Activated CD4-positive, alpha-beta T cell treated with anti-CD3 and anti-CD28 coated beads for 24 hours (primary cell): ENCODE results near the gene RRAGC.
"Not testable (repeated sequence)": the region's sequence is repeated elsewhere in the genome, so short reads cannot be mapped to it uniquely, and the experiment has no call there.

Source experiments
- DNase-seq, 2 donors: peaks; one replicate each; pipeline ENCODE4 v3.0.0-alpha.2; 2020; ENCODE audit warnings: low read depth in 2 of 2

RRAGC gene

GRCh38 chr1:38858833-38859560, 575 bp downstream of the RRAGC start:
- DNase-seq: peak; percentile 30 to 36

GRCh38 chr1:38852780-38853179, 6.8 kb downstream of the RRAGC start:
- no peak for DNase-seq

DNA sequence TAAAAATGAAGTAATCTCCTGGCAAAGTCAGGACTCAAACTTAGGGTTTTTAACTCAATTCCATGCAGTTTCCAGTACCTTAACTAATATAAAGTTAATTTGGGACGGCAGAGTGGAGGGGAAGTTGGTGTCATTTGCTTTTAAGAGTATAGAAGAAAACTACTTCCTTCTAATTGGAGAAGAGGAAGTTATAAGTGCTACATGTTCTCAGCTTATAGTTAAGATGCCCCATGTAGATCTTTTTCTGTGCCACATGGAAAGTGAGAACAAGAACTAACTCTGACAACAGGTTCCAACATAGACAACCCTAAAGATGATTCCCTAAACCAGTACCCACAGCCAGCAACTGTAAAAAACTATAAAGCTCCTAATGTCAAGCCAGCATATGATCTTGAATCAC, 11.5 kb downstream of the RRAGC start:
- DNase-seq: no peak

GRCh38 chr1:38846210-38846609, 13.4 kb downstream of the RRAGC start:
- no peak for DNase-seq

- DNase-seq: not testable (repeated sequence)
These were observed 14.5 kb downstream of the RRAGC start for GRCh38 chr1:38845088-38845487.

DNA sequence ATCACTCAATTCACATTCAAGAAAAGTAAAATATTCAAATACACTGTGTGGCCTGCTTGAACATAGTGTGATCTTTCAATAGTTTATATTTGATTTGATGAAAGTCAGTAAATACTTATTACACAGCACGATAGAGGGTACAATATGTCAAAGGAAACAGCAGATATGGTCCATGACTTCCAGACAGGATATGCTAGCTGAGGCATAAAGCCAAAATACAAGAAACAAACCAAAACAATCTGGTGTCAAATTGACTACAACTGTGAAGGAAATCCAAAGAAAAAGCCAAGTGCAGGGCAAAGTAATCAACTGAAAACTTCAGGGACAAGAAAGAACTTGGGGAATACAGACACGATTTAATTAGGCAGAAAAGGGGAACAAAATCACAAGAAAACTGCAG, 19.3 kb downstream of the RRAGC start:
- DNase-seq: no peak

DNA sequence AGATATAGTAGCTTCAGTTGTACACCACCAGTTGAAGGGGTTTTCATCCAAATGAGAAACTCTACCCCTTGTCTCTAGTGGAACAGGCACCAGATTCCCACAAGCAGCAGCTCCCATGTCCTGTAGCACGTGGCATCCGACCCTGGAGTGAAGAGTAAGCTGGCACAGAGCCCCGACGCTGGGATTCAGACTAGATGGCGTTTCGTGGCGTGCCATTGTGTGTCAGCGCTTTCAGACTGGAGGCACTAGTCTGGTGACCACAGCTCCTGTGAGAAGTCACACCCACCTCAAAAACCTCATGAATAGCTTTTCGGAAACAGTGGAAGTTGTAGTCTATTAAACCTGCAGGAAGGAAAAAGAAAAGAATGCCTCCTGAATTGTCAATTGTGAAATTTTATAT, 20.2 kb downstream of the RRAGC start:
- DNase-seq: no peak

GRCh38 chr1:38836316-38836715, 23.3 kb downstream of the RRAGC start:
- DNase-seq: not testable (repeated sequence)

DNA sequence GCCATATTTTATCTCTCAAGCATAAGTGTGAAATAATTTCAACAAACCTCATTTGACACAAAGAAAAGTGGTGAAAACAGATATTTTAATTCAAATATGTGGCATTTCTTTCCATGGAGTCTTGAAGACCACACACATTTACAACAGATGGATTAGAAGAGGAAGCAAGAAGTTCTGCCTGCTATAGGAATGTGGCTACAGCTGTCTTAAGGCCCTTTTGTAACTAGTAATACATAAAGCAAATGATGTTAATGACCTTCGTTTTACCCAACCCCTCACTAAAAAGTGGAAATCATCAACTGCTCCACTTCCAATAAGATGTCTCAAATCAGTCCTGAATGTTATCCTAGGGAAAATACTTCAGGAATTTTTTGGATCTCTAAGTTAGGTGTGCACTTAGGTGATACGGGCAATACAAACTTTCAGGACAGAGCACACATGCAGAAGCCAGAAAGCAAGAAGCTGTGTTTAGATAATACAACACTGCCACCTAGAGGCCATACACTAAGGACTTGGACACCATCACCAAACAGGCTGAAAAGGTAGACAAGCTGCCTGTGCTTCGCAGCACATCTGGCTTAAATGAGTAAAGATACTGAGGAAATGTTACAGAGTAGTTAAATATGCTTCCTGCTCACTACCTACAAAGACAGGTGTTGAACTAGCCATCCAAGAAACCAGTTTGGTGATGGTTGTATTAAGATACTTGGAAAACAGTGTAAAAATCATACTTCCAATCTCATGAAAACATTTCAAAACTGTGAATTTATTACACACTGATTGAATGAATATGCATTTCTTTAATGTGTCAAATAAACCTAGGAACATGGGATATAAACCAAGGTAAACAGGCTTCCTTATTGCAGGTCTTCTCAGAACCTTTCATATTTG, 24.4 kb downstream of the RRAGC start:
- DNase-seq: peak in 1 of 2 donors; percentile 49

DNA sequence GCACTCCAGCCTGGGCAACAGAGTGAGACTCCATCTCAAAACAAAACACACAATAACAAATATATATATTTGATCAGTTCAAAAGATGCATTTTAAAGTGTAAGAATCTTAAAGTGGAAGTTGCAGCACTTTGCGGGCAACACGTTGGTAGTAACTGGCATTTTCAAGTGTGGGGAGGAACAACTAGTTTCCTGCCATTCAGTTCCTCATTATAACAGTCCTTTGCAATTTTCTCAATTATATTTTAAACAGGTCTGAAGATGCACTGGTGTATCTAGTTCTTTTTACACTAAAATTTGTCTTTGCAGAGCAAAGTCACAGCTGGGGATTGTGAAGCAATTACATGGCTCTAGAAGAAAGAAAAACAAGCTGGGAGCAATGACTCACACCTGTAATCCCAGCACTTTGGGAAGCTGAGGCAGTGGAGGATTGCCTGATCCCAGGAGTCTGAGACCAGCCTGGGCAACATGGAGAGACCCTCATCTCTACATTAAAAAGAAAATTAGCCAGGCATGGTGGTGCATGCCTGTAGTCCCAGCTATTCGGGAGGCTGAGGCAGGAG, 25.3 kb downstream of the RRAGC start:
- no peak for DNase-seq

DNA sequence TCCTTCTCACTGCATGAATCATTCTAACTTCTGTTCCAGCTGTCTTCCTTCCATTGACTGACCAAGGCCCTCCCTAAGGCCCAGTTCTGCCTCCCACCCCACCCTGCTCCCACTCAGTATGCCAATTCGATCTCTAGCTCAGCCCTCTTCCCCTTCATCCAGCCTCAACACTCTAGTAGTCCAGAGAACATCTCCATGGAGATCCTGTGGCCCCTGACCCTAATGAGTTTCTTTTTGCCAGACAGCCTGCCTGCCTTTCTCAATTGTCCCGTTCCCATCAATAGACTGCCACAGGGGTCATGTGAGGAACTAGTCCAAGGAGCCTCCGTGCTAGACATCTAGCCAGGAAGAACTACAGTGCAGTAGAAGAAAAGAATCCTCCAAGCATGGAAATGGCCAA, 26.4 kb downstream of the RRAGC start:
- no peak for DNase-seq

DNA sequence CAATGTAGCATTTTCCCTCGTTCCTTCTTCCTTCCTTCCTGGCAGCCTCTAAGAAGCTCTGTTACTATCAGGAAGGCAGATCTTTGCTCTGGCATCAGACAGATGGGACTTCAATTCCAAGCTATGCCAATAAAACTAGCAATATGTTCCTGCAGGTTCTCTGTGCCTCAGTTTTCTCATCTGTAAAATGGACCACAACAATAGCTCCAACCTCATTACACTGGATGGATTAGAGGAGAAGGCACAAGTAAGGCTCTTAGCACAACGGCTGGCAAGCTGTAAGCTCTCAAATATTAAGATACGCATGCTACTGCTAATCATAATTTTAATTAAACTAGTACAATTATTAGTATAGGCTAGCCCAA, 27.2 kb downstream of the RRAGC start:
- DNase-seq: no peak

DNA sequence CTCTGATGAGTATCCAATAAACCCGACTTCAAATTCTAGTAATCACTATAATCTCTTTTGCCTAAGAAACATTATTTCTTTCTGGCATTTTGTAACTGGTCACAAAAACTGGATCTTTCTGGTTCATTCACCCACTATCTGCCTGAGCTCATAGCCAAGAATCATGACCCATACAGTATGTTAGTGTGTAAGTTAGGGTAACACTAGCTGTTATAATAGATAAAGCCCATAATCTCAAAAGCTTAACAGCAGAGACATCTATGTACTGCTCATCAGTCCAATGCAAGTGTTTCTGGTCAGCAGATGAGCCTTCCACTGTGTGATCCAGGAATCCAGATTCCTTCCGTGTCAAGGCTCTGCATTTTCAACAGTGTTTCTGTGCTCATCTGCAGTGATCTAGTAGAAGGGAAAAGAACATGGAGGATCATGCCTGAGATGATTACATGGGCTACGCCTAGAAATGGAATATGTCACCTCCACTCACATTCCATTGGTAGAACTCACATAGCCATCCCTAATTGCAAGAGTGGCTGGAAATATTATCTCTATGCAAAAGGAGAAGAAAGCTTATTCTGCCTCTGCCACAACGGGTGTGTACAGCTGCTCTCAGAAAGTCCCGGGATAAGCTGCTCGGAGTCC, 27.7 kb downstream of the RRAGC start:
- DNase-seq: no peak

DNA sequence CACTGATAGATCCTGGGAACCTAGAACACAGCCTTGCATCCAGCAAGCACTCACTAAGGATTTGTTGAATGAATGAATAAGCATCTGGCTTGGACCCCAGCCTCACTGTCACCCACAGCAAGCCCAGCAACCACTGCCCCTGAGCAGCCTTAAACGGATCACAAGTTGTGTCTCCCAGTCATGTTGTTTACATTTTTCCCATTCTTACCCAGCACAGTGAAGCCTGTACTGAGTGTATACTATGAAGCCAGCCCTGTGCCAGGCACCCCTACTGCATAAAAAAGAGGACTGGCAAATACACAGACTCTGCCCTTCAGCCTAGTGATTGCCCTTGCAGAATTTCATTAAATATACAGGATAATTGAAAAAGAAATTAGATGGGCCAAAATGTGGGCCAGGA, 30.2 kb downstream of the RRAGC start:
- DNase-seq: no peak

DNA sequence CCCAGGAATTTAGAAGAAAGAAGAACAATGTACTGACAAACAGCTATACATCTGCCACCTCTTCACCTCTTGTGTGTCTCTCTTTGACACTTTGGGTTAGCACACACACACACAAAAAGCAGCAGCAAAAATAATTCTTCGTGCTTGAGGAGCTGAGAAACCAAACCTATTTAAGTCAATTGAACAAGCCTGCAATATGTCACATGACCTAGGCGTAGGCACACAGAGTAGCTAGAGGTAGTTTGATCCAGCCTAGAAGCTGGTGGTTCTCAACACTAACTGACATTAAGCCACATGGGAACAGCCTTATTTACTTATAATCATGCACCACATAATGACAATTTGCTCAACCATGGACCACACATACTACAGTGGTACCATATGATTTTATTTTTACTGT, 32.3 kb downstream of the RRAGC start:
- no peak for DNase-seq

- no peak for DNase-seq
These were observed 32.7 kb downstream of the RRAGC start for GRCh38 chr1:38826886-38827285.

- no peak for DNase-seq
These were observed 33.3 kb downstream of the RRAGC start for GRCh38 chr1:38826262-38826661.

GRCh38 chr1:38820860-38821259, 38.7 kb downstream of the RRAGC start:
- DNase-seq: no peak

GRCh38 chr1:38819516-38819915, 40.1 kb downstream of the RRAGC start:
- DNase-seq: no peak

- DNase-seq: no peak
These were observed 40.5 kb downstream of the RRAGC start for GRCh38 chr1:38819040-38819439.

DNA sequence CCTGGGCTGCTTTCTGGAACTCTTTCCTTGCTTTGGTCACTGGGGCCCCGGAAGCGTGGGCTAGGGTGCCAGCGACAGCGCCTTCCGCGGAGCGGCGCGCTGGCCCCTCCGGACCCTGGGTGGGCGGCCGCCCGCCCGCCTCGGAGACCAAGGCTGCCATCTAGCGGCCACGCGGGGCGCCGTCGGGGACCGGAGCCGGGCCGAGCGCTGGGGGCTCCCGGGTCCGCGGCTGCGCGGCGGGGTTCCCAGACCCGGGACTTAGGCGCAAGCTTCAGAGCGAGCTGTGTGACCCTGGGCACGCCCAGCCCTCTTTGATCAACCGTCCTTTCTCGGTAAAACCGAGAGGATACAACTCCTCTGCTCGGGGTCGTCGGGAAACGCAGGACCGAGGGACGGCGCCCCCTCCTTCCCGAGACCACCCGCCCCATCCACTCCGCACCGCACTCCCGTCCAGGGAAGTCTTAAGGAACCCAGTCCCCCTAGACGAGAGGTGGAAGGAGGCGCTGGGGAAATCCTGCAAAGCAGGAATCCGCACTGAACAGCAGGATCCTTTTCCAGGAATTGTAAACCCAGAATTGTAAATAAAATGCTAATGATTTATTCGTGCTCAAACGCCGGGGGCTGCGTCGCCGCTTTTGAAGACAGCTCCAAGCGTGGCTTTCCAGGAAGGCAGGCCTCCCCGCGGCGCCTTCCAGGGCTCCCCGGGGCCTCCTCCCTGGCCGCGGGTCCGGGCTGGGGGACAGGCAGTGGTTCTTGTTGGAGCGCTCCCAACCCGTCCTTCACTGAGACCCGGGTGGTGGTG, 41.2 kb downstream of the RRAGC start:
- peak; percentile 36 to 47 for DNase-seq
